ENCODE results near the gene KCNK6. TPM values are rescaled to one million over a fixed set of nuclear protein-coding genes. Genes with fewer than 3 reads are reported as not detected.
"Not testable (repeated sequence)": the region's sequence is repeated elsewhere in the genome, so short reads cannot be mapped to it uniquely, and the experiment has no call there.

KCNK6 gene
- total and polyA plus RNA-seq, 2 experiments from 2014 or later = 9.0 to 14.6 TPM

DNA sequence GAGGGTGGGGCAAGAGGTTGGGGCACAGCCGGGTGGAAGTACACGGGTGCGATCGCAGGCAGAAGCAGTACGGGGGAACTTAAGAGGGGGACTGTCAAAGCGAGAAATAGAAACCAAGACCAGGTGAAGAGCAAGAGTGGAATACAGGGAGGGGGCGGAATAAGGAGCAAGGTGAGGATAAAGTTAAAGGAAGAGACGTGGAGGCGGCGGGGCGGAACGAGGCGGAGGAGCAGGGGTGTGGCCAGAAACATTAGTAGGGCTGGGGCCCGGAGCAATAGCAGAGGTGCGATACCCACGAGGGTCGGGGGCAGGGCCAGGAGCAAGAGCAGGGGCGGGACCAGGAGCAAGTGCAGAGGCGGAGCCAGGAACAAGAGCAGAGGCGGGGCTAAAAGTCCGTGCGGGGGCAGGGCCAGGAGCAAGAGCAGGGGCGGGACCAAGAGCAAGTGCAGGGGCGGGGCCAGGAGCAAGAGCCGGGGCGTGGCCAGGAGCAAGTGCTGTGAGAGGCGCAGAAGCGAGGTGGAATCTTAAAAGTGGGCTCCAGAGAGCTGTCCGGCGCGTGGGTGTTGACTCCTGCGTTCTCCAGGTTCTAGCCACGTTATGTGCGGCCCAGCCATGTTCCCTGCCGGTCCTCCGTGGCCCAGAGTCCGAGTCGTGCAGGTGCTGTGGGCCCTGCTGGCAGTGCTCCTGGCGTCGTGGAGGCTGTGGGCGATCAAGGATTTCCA lies 17.2 kb downstream of the KCNK6 start (continued):
- TF ChIP-seq NANOG (IDR thresholded peaks at IDR 0.05; ENCODE audit: borderline replicate concordance) (no peak), POLR2AphosphoS5 (IDR thresholded peaks at IDR 0.05; ENCODE audit: low read depth) (peak; percentile 52), STAT1 (IDR thresholded peaks at IDR 0.05; ENCODE audit: unreplicated experiment) (no peak), EZH2 (IDR thresholded peaks at IDR 0.05; ENCODE audit: low read depth, unreplicated experiment) (no peak)
- TF ChIP-seq, protein P1, sequence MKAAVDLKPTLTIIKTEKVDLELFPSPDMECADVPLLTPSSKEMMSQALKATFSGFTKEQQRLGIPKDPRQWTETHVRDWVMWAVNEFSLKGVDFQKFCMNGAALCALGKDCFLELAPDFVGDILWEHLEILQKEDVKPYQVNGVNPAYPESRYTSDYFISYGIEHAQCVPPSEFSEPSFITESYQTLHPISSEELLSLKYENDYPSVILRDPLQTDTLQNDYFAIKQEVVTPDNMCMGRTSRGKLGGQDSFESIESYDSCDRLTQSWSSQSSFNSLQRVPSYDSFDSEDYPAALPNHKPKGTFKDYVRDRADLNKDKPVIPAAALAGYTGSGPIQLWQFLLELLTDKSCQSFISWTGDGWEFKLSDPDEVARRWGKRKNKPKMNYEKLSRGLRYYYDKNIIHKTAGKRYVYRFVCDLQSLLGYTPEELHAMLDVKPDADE (IDR thresholded peaks at IDR 0.05) = 0 out of 2 replicates have a peak, but pooled peaks have one; percentile 13

- ATAC-seq = no peak
- no peaks in the 10 kb centered on the region; the same call in 1 of the 2 replicates for H3K36me3 ChIP-seq (ENCODE audit: insufficient read depth)
- Mint-ChIP-seq H3K27ac (no peak overlapping the region), H3K4me3 (peak overlapping the region; percentile 94), H3K4me1 (peaks cover 10% of the 10 kb centered on the region), H3K27me3 (ENCODE audit: insufficient read depth, low read depth, poor library complexity) (peaks cover 10% of the 10 kb centered on the region), H3K9me3 (no peaks in the 10 kb centered on the region; the same call in 2 of the 3 replicates), H3K36me3 (ENCODE audit: low read depth) (no peaks in the 10 kb centered on the region)
- no peak for DNase-seq (ENCODE audit: low spot score)
- H3K79me2 ChIP-seq (replicated peaks; ENCODE audit: insufficient read depth) = no peaks in the 10 kb centered on the region
- H3K4me1 ChIP-seq (ENCODE audit: insufficient read depth) = peaks cover 10% of the 10 kb centered on the region
- peak overlapping the region; percentile 95 for H2AFZ ChIP-seq
- no peaks in the 10 kb centered on the region for H3K27me3 ChIP-seq (ENCODE audit: insufficient read depth)
- H3K4me3 ChIP-seq = peak overlapping the region; percentile 82
- no peaks in the 10 kb centered on the region; the same call in 1 of the 2 replicates for H4K20me1 ChIP-seq (replicated peaks; ENCODE audit: insufficient read depth)
- peak overlapping the region; percentile 89 for H3K4me2 ChIP-seq
- H3F3A ChIP-seq (replicated peaks; ENCODE audit: low read depth) = 0 out of 2 replicates have a peak, but pooled peaks cover 5% of the 10 kb centered on the region
- no peaks in the 10 kb centered on the region for H3K9me2 ChIP-seq (ENCODE audit: insufficient read depth)
- H3K27ac ChIP-seq (ENCODE audit: low read depth) = no peak overlapping the region
- TF ChIP-seq NANOG (IDR thresholded peaks at IDR 0.05; ENCODE audit: borderline replicate concordance) = no peak
- TF ChIP-seq, protein P2, sequence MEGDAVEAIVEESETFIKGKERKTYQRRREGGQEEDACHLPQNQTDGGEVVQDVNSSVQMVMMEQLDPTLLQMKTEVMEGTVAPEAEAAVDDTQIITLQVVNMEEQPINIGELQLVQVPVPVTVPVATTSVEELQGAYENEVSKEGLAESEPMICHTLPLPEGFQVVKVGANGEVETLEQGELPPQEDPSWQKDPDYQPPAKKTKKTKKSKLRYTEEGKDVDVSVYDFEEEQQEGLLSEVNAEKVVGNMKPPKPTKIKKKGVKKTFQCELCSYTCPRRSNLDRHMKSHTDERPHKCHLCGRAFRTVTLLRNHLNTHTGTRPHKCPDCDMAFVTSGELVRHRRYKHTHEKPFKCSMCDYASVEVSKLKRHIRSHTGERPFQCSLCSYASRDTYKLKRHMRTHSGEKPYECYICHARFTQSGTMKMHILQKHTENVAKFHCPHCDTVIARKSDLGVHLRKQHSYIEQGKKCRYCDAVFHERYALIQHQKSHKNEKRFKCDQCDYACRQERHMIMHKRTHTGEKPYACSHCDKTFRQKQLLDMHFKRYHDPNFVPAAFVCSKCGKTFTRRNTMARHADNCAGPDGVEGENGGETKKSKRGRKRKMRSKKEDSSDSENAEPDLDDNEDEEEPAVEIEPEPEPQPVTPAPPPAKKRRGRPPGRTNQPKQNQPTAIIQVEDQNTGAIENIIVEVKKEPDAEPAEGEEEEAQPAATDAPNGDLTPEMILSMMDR (conservative IDR thresholded peaks at IDR 0.05; ENCODE audit: low read depth in 2 of 2) = no peak
- TF ChIP-seq JUNB (IDR thresholded peaks at IDR 0.05; ENCODE audit: unreplicated experiment) = no peak
- no peak for TF ChIP-seq POLR2AphosphoS5 (IDR thresholded peaks at IDR 0.05; ENCODE audit: low read depth)
- TF ChIP-seq CREB1 (CRISPR knock-in tag; IDR thresholded peaks at IDR 0.05; ENCODE audit: low read depth) = no peak
- TF ChIP-seq, protein P1 (IDR thresholded peaks at IDR 0.05) = no peak
- TF ChIP-seq ZNF331 (CRISPR knock-in tag; IDR thresholded peaks at IDR 0.05; ENCODE audit: low read depth) = no peak
- no peak for TF ChIP-seq EZH2 (IDR thresholded peaks at IDR 0.05; ENCODE audit: low read depth, unreplicated experiment)
- no peak for TF ChIP-seq EZH2phosphoT487 (IDR thresholded peaks at IDR 0.05; ENCODE audit: unreplicated experiment)
- no peak for TF ChIP-seq STAT1 (IDR thresholded peaks at IDR 0.05; ENCODE audit: unreplicated experiment)
Measured at GRCh38 chr19:38337360-38337653, 17.7 kb downstream of the KCNK6 start.

- H4K20me1 ChIP-seq (replicated peaks; ENCODE audit: insufficient read depth); H3K27ac Mint-ChIP-seq; H3K9me2 ChIP-seq (ENCODE audit: insufficient read depth); H3K27me3 ChIP-seq (ENCODE audit: insufficient read depth); ATAC-seq; H3K9me3 Mint-ChIP-seq; DNase-seq (ENCODE audit: low spot score); H3K4me3 ChIP-seq; H3F3A ChIP-seq (replicated peaks; ENCODE audit: low read depth); H3K79me2 ChIP-seq (replicated peaks; ENCODE audit: insufficient read depth); H3K36me3 Mint-ChIP-seq (ENCODE audit: low read depth); H3K4me2 ChIP-seq; H2AFZ ChIP-seq; H3K27ac ChIP-seq (ENCODE audit: low read depth); H3K36me3 ChIP-seq (ENCODE audit: insufficient read depth): not testable (repeated sequence)
- H3K4me3 Mint-ChIP-seq = peak overlapping the region; percentile 40; the same call in 1 of the 3 replicates
- peaks cover 13% of the 10 kb centered on the region for H3K27me3 Mint-ChIP-seq (ENCODE audit: insufficient read depth, low read depth, poor library complexity)
- peaks cover 10% of the 10 kb centered on the region for H3K4me1 ChIP-seq (ENCODE audit: insufficient read depth)
- H3K4me1 Mint-ChIP-seq = peaks cover 12% of the 10 kb centered on the region
Measured at GRCh38 chr19:38339011-38339410, 19.4 kb downstream of the KCNK6 start.

All from GM23338 (cell line).